Right renal cortex interstitium (tissue), 3 donors: ENCODE data around the gene CMTM5. TPM values are rescaled to one million over a fixed set of nuclear protein-coding genes. Genes with fewer than 3 reads are reported as not detected.

ENCODE experiments used
- DNase-seq, 3 donors: peaks; one replicate each; pipeline ENCODE4 v3.0.0-alpha.2; 2013; ENCODE audit warnings: low read depth in 3 of 3, low spot score in 2 of 3
- polyA plus RNA-seq, 3 donors: library from polyadenylated mRNA; unstranded; fragments of 120-200 nt; gene quantifications; one replicate each; pipeline ENCODE4 v1.2.1, GENCODE V29; 2013; ENCODE audit not compliant: insufficient read length in 3 of 3

CMTM5 gene
- polyA plus RNA-seq, 3 donors = 2.2 to 3.9 (median 2.9) TPM

- no peak for DNase-seq
Measured at GRCh38 chr14:23357261-23357660, 19.6 kb upstream of the CMTM5 start.

DNA sequence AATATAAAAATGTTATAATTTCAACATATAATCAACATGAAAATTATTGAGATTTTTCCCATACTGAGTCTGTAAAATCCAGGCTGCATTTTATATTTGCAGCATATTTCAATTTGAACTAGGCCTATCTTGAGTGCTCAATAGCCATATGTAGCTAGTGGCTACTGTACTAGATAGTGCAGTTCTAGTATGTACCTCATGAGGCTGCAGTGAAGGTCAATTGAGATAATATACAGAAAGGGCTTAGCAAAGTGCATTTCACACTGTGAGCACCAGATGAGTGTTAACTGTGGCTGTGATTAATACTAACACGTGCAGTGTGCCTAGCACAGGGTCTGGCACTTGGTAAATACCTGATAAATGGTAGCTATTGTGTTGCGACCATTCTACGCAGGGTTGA lies 18.8 kb upstream of the CMTM5 start:
- no peak for DNase-seq

DNA sequence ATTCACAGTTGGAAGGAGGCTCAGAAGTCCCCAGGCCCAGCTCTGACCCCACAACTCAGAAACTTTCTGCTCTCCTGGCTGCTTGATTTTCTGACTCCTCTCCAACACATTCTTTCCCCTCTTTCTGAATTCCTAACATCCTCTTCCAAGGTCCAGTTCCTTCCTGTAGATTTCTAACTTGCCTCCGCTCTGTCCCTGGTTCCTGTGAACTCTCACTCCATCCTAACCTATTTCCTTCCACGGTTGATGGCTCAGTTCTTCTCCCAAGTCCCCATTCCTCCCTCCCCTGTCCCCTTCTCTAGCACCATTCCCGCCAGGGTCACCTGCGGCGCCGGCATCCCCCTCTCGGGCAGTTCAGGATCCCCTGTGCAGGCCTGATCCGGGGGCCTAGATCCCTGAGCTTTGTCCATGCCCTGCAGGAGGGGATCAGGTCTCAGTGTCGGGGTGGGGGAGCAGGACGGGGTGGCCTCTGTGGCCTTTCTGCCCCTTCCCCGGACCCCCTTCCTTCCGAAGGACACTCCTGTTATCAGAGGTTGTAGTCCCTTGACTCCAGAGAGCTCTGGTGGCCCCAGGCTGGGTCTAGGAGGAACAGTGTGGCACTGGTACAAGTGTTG lies 18.2 kb upstream of the CMTM5 start:
- DNase-seq = no peak

- DNase-seq = no peak
Measured at GRCh38 chr14:23359167-23359626, 17.6 kb upstream of the CMTM5 start.

- DNase-seq = no peak
Measured at GRCh38 chr14:23359722-23360447, 17.0 kb upstream of the CMTM5 start.

DNA sequence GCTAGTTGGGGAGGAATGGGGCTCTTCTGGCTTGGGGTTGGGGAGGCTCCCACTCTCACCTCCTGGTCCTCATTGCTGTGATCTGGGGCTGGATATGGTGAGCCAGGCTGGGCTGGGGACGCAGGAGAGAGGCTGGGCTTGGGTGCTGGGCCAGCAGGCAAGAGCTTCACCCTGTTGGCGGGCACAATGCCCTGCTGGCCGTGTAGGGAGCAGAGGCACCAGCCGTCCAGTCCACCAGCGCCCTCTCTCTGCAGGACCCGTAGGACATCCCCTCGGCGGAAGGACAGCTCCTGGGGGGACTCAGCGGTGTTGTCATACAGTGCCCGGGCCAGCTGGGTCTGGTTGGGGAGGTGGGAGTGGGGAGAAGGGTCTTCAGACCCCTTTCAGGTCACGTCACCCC lies 16.4 kb upstream of the CMTM5 start:
- DNase-seq = no peak

GRCh38 chr14:23361320-23361719 lies 15.5 kb upstream of the CMTM5 start:
- DNase-seq = no peak

DNA sequence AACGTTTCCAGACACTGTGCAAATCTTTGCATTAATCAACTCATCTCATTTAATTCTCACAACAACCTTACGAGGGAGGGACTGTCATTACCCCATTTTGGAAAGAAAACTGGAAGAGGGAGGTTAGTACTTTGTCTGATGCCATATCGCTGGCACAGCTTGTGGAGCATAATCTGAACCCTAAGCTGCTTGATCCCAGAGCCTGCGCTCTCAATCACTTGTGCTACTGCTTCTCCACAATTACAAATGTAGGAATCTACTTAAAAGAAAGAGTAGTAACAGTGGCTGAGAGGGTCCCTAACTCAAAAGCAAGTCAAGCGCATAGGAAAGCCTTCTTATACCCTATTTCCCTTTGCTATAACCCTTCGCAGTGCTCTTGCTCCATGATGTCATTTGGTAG lies 15.1 kb upstream of the CMTM5 start:
- DNase-seq = no peak

- no peak for DNase-seq
Measured at GRCh38 chr14:23362200-23362599, 14.6 kb upstream of the CMTM5 start.

- DNase-seq = no peak
Measured at GRCh38 chr14:23364164-23365035, 12.4 kb upstream of the CMTM5 start.

DNA sequence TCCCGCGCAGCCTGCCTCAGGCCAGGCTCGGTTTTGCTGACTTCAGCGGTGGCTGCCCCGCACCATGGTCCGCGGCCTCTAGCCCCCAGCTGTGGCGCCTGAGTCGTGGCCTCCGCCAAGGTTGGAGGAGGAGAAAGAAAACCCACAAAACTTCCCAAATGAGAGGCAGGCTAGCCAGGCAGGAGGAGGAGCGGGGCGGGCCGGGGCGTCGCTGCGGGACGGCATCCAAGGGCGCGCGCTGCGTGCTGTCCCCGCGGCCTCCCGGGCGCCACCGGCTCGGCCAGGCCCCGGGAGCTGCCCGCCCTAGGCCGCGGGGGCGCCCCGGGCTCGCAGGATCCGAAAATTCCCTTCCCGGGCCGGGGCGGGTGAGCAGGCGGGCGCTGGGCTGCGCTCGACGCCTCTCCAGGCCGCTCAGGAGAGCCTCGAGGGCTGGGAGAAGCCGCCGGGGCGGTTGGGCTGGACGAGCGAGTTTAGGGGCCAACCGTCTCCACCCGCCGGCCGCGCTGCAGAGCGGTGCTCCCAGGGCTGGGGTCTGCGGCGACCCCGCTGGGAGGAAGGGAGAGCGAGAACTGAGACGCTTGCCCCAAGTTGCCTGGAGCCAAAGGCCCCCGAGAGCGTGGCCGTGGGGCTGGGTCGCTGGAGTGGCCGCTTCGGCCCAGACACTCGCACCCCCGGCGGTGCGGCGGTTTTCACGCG lies 11.7 kb upstream of the CMTM5 start, which contains the start of gene EFS:
Gene EFS, minus strand, starts transcription at position 137 of the 696 bp plus-strand sequence. CDS start 147 bp downstream, outside the sequence.
- DNase-seq = no peak

DNA sequence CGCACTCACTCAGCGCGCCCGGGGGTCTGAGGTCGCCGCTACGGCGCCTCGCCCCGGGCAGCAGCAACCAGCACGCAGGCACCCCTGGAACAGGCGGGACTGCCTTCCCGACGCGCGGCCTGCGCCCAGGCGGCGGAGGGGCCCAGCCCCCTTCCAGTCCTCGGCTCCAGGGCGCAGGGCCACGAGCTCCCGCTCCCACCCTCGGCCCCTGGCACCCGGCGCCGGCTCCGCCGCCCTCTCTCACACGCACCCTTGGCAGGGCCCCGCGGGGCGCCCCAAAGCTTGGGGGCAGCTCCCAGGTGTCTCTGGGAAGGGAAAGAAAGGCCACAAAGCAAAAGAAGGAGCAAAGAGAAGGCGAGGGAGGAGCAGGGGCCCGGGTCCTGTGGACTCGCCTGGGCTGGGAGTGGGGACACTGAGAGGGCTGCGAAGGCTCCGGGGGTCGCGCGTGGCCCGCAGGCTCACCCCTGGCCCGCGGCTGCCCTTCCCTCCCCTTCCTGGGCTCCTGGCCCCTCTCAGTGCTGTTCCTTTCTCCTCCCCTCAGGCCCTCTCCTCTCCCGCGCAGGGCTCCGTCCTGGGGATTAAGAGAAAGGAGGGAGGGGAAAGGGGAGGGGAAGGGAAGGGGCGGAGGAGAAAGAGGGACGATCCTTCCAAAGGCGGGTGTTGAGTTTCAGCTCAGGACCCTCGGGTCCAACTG lies 11.0 kb upstream of the CMTM5 start:
- peak in 2 of 3 donors; percentile 89 to 91 for DNase-seq

DNA sequence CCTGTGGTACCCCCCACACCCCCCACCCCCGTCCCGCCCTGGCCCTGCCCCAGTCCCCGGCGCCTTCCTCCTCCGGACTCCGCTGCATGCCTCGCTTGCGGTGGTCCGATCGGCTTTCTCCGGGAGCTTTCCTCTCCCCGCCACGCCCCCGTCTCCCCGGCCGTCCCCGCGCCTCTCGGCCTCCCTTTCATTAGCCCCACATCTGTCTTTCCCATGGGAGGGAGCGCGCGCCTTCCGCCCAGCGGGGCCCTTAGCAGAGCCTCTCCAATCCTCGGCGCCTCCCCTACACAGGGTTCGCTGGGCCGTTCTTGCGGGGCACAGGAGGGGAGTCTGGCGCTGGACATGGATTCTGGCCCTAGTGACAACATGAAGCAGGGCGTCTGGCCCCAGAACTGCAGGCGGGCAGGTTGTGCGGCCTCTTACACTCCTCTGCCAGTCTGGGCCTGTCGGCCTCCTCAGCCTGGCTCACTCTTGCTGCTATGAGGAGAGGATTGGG lies 10.4 kb upstream of the CMTM5 start:
- peak in 1 of 3 donors; percentile 73 for DNase-seq

DNA sequence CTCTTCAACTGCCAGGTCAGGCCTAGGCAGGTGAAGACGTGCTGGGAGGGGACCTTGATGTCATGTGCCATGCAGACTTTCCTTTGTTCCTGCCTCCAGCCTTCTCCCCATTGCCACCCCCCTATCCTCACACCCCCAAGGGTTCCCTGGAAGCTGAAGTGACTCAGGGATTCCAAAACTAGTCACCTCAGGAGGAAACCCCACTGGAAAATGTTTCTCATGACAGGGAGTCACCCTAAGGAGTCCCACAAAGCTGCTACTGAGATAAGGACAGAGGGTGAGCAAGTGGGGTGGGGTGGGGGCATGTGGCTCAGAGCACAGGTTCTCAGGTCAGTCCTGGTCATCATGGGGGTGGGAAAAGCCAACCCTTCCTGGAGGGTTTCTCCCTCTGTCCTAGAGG lies 6.6 kb upstream of the CMTM5 start:
- no peak for DNase-seq

DNA sequence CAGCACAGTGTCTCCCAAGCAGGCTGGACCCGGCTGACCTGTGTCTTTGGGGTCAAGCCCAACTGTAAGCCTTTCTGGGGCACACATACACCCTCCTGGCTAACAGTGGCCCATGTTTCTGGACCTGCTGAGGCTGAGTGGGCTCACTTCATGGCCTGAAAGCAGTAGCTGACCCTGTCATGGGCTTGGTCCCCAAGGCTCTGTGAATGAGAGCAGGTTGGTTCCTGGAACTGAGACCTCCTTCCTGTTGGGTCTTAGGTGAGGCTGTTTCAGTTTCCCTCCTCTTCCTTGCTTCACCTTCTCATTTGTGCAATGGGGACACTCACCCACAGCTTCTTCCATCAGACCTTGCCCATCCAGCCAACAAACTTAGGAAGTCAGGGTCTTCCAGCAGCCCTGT lies 5.0 kb upstream of the CMTM5 start:
- DNase-seq = no peak

DNA sequence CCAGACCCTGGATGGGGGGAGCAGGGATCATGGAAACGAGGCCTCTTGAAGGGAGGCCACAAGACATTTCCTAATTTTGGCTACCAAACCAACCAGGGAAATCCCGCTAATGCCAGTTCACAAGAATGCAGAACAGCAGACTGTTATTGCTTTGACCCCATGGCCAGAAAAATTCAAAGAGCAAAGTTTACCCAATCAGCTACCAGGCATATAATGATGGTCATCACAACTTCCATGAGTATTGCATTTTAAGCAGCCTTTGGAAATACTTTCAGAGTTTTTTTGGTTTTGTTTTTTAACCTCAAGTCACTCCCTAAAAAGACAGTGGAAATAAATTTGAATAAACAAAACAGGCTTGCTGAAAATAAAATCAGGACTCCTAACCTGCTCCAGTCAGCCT lies 4.3 kb upstream of the CMTM5 start, which contains the start of gene IL25:
Gene IL25, plus strand, starts transcription at position 301 of the 400 bp plus-strand sequence.
- DNase-seq = no peak

- no peak for DNase-seq
Measured at GRCh38 chr14:23373041-23373440, 3.8 kb upstream of the CMTM5 start.

GRCh38 chr14:23375527-23376251 lies 1.2 kb upstream of the CMTM5 start:
- no peak for DNase-seq

DNA sequence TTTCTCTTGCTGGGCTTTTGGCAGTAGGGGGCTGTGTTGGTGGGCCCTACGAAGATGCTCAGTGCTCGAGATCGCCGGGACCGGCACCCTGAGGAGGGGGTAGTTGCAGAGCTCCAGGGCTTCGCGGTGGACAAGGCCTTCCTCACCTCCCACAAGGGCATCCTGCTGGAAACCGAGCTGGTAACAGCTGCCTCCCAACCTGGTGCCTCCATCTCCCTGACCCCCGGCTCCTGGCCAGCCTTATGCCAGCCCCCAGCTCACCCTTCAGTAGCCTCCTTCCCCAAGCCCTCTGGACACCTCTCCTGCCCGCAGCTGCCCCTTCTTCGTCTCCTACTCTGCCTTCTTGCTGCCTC lies 328 bp downstream of the CMTM5 start:
- no peak for DNase-seq
